Measurements from ENCODE around the gene ZDHHC23.

DNA sequence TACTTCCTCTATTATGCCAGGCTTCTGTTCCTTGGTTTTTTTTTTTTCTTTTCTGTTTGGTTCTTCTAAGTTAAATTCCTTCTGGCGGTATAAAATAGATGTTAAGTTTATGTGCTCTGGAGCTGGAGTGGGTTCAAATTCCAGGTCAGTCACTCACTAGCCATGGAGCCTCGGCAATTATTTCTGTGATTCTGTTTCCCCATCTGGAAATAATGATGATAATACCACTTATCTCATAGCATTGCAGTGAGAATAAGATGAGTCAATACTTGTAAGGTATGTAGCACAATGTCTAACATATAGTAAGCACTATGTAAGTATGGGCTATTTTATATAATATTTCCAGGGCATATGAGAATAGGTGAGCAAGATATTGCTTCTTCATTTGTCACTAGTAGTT is 33.2 kb upstream of the ZDHHC23 start:
- TF ChIP-seq, protein P1, sequence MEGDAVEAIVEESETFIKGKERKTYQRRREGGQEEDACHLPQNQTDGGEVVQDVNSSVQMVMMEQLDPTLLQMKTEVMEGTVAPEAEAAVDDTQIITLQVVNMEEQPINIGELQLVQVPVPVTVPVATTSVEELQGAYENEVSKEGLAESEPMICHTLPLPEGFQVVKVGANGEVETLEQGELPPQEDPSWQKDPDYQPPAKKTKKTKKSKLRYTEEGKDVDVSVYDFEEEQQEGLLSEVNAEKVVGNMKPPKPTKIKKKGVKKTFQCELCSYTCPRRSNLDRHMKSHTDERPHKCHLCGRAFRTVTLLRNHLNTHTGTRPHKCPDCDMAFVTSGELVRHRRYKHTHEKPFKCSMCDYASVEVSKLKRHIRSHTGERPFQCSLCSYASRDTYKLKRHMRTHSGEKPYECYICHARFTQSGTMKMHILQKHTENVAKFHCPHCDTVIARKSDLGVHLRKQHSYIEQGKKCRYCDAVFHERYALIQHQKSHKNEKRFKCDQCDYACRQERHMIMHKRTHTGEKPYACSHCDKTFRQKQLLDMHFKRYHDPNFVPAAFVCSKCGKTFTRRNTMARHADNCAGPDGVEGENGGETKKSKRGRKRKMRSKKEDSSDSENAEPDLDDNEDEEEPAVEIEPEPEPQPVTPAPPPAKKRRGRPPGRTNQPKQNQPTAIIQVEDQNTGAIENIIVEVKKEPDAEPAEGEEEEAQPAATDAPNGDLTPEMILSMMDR (conservative IDR thresholded peaks at IDR 0.05): no peak
- no peak for TF ChIP-seq ZFX (IDR thresholded peaks at IDR 0.05)
